B cell (primary cell): Measurements from ENCODE around the gene FOXN1. TPM values are rescaled to one million over a fixed set of nuclear protein-coding genes. Genes with fewer than 3 reads are reported as not detected.

Source experiments
- ATAC-seq: fragments of 200-7000 bp; cut with Tn5 transposase; one replicate; pipeline ENCODE4 v1.10.0; 2021; ENCODE audit warnings: low read depth, mild to moderate bottlenecking, moderate number of reproducible peaks, moderate library complexity
- CTCF ChIA-PET: fragments of 350-600 bp; sonication (Branson Sonifier 250); formaldehyde crosslinking; loops from one replicate; lab custom pipeline; 2021; ENCODE audit warnings: antibody characterized with exemption, inconsistent platforms; lab: Charles Lee
- POLR2A ChIA-PET: fragments of 350-600 bp; sonication (Branson Sonifier 250); formaldehyde crosslinking; loops from one replicate; lab custom pipeline; 2021; ENCODE audit warnings: antibody characterized with exemption; lab: Charles Lee
- DNase-seq: peaks from one replicate; pipeline ENCODE4 v3.0.0; 2013
- H2AFZ ChIP-seq: 2 replicates; pipeline ENCODE4 v1.6.1; 2012; ENCODE audit warnings: mild to moderate bottlenecking, low read depth, low read length; ENCODE audit not compliant: insufficient read depth, poor library complexity, severe bottlenecking
- H3K27ac ChIP-seq, 2 donors: 1 replicate in 1 of 2; 2 replicates in 1 of 2; pipeline ENCODE4 v1.5.1; 2012 to 2013; ENCODE audit warnings: low read length in 2 of 2, mild to moderate bottlenecking in 2 of 2, moderate library complexity in 1 of 2
- H3K27me3 ChIP-seq, 4 experiments: fragments of 200-600 bp in 1 of 4; sonication (generic) in 1 of 4; replicated peaks in 1 of 4; 1 replicate in 2 of 4; 2 replicates in 2 of 4; pipeline versions ENCODE4 v1.6.1 to v1.7.0; 2013 to 2016; ENCODE audit warnings: low read length in 3 of 4, mild to moderate bottlenecking in 2 of 4, mixed read lengths in 1 of 4, moderate library complexity in 1 of 4; ENCODE audit not compliant: insufficient read depth in 4 of 4, control insufficient read depth in 3 of 4; ENCODE audit errors: control extremely low read depth in 1 of 4
- H3K36me3 ChIP-seq, 2 experiments: replicated peaks in 1 of 2; 1 replicate in 1 of 2; 2 replicates in 1 of 2; pipeline versions ENCODE4 v1.6.1 to v1.7.1; 2013; ENCODE audit warnings: low read length in 1 of 2; ENCODE audit not compliant: insufficient read depth in 2 of 2, control insufficient read depth in 1 of 2; ENCODE audit errors: control extremely low read depth in 1 of 2, extremely low read depth in 1 of 2
- H3K4me1 ChIP-seq, 2 donors: fragments of 200-600 bp in 1 of 2; sonication (generic) in 1 of 2; 1 replicate in 1 of 2; 2 replicates in 1 of 2; pipeline versions ENCODE4 v1.5.1 to v1.6.1; 2013 to 2017; ENCODE audit warnings: low read length in 2 of 2; ENCODE audit not compliant: control insufficient read depth in 2 of 2, insufficient read depth in 2 of 2
- H3K4me2 ChIP-seq: replicated peaks from 2 replicates; pipeline ENCODE3; 2012; ENCODE audit warnings: mild to moderate bottlenecking, low read depth, low read length; ENCODE audit not compliant: poor library complexity, severe bottlenecking
- H3K4me3 ChIP-seq, 5 experiments: fragments of 200-600 bp in 1 of 5; sonication (generic) in 1 of 5; 1 replicate in 3 of 5; 2 replicates in 2 of 5; pipeline versions ENCODE4 v1.5.1 to v1.7.0; 2011 to 2016; ENCODE audit warnings: low read length in 4 of 5, mild to moderate bottlenecking in 4 of 5, low read depth in 2 of 5, control low read depth in 1 of 5, moderate library complexity in 1 of 5; ENCODE audit not compliant: insufficient read depth in 1 of 5; ENCODE audit errors: control extremely low read depth in 1 of 5, extremely low read depth in 1 of 5
- H3K79me2 ChIP-seq: fragments of 200-600 bp; sonication (generic); one replicate; pipeline ENCODE4 v1.6.0; 2016; ENCODE audit warnings: low read length; ENCODE audit not compliant: control insufficient read depth, insufficient read depth
- H3K9ac ChIP-seq: fragments of 200-600 bp; sonication (generic); 2 replicates; pipeline ENCODE4 v1.6.1; 2017; ENCODE audit warnings: mild to moderate bottlenecking, low read length, moderate library complexity
- H3K9me3 ChIP-seq, 3 donors: one replicate each; pipeline versions ENCODE4 v1.6.1 to v1.7.1; 2013; ENCODE audit warnings: low read length in 2 of 3; ENCODE audit not compliant: control insufficient read depth in 2 of 3, insufficient read depth in 1 of 3; ENCODE audit errors: control extremely low read depth in 1 of 3
- H4K20me1 ChIP-seq: 2 replicates; pipeline ENCODE4 v1.6.0; 2012; ENCODE audit warnings: mild to moderate bottlenecking, low read length; ENCODE audit not compliant: insufficient read depth, control insufficient read depth, poor library complexity, severe bottlenecking
- H3K27ac Mint-ChIP-seq: one replicate; pipeline ENCODE4 v1.8.0; 2021; ENCODE audit warnings: mixed read lengths
- H3K27me3 Mint-ChIP-seq: one replicate; pipeline ENCODE4 v1.8.0; 2021; ENCODE audit warnings: mixed read lengths
- H3K4me1 Mint-ChIP-seq: one replicate; pipeline ENCODE4 v1.8.0; 2021; ENCODE audit warnings: mixed read lengths
- H3K4me3 Mint-ChIP-seq: one replicate; pipeline ENCODE4 v1.8.0; 2021; ENCODE audit warnings: mixed read lengths
- H3K9me3 Mint-ChIP-seq: one replicate; pipeline ENCODE4 v1.8.0; 2022; ENCODE audit warnings: mixed read lengths; ENCODE audit not compliant: insufficient read depth
- EZH2 ChIP-seq: IDR thresholded peaks from 2 replicates; pipeline ENCODE4 v1.6.1; 2012; ENCODE audit warnings: borderline replicate concordance, low read depth, mild to moderate bottlenecking, moderate library complexity, low read length; ENCODE audit not compliant: insufficient read depth, poor library complexity, severe bottlenecking
- WGBS: methylation state at CpG from one replicate; pipeline ENCODE4 v1.1.5; 2013; ENCODE audit warnings: missing lambda C conversion rate; ENCODE audit not compliant: insufficient coverage; 5-methylcytosine and 5-hydroxymethylcytosine counted together
- intact Hi-C: fragments of 100-400 bp; cut with micrococcal nuclease; formaldehyde crosslinking; loops from one replicate; pipeline ENCODE4 v1.10.0; 2022
- polyA minus RNA-seq: library from RNA; depleted of rRNA, polyadenylated mRNA; stranded (reverse); fragments of >200 nt; gene quantifications from 2 replicates; pipeline ENCODE4 v1.2.3, GENCODE V29; 2012
- polyA plus RNA-seq: library from polyadenylated mRNA; depleted of rRNA; stranded (reverse); fragments of >200 nt; gene quantifications from 2 replicates; pipeline ENCODE4 v1.2.3, GENCODE V29; 2012
- total RNA-seq, 2 donors: library from RNA; stranded (reverse); fragments of 120-200 nt in 1 of 2; gene quantifications; 1 replicate in 1 of 2; 2 replicates in 1 of 2; pipeline versions ENCODE4 v1.2.3 to v1.2.4, GENCODE V29; 2013 to 2022
- TF ChIP-seq, protein P1 (sequence below): fragments of 200-600 bp; IDR thresholded peaks from one replicate; pipeline ENCODE4 v1.8.0; 2022; ENCODE audit warnings: antibody characterized with exemption, mild to moderate bottlenecking

Gene FOXN1, protein sequence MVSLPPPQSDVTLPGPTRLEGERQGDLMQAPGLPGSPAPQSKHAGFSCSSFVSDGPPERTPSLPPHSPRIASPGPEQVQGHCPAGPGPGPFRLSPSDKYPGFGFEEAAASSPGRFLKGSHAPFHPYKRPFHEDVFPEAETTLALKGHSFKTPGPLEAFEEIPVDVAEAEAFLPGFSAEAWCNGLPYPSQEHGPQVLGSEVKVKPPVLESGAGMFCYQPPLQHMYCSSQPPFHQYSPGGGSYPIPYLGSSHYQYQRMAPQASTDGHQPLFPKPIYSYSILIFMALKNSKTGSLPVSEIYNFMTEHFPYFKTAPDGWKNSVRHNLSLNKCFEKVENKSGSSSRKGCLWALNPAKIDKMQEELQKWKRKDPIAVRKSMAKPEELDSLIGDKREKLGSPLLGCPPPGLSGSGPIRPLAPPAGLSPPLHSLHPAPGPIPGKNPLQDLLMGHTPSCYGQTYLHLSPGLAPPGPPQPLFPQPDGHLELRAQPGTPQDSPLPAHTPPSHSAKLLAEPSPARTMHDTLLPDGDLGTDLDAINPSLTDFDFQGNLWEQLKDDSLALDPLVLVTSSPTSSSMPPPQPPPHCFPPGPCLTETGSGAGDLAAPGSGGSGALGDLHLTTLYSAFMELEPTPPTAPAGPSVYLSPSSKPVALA
- total RNA-seq (not detected in 2 replicates), polyA plus RNA-seq (not detected in 2 replicates), polyA minus RNA-seq (not detected in 2 replicates)
- not detected for total RNA-seq (2013)

DNA sequence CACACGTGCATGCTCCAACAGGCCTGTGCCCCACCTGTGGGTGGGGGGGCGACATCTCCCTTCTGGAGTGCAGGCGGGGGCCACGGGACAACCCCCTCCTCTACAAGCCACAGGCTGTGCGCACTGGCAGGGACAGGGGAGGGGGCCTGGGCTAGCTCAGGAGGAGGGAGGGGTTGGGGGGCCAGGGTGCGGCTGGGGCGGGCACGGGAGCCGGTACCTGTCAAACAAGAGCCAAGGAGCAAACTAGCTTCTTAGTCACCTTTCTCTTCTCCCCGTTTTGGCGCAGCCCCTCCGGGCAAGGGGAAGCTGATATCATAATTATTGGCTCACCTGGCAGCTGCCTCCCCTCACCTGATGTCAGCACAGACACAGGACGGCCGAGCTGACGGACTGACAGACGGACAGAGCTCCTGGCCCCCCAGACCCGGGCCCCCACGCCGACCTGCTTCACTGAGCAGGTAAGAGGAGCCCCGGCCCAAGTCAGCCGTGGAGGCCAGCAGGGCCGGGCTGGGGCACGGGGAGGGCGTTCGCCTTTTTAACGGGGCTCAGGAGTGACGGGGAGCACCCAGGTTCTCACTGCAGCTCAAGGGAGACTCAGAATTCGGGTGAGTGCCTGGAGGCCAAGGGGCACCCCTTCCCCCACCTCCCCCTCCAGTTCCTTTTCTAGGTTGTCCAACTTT lies at the start of gene FOXN1:
Gene FOXN1 (plus strand): TSS at position 363 of the 680 bp plus-strand sequence. CDS start 17,622 bp downstream, outside the sequence.
- H3K27me3 Mint-ChIP-seq = peaks cover 26% of the 10 kb centered on the region
- no peaks in the 10 kb centered on the region for H4K20me1 ChIP-seq
- H3K4me1 Mint-ChIP-seq = peaks cover 3% of the 10 kb centered on the region
- intact Hi-C loops = no loop called here
- peaks cover 1 to 2% of the 10 kb centered on the region in 2 donors for H3K4me1 ChIP-seq
- no peaks in the 10 kb centered on the region for H3K9me3 ChIP-seq
- no peaks in the 10 kb centered on the region for H3K36me3 ChIP-seq
- ATAC-seq = no peak
- H3K27ac Mint-ChIP-seq = no peak within 1 kb of the TSS
- no peak within 1 kb of the TSS for H3K9ac ChIP-seq
- no peak within 1 kb of the TSS for H3K27ac ChIP-seq
- no peak within 1 kb of the TSS for H3K4me2 ChIP-seq
- ChIA-PET CTCF (no interaction called here), POLR2A (no interaction called here)
- no peaks in the 10 kb centered on the region for H3K9me3 Mint-ChIP-seq
- no peaks in the 10 kb centered on the region for H3K79me2 ChIP-seq
- H3K27me3 ChIP-seq = peaks cover 0 to 16% (median 5%) of the 10 kb centered on the region in 4 experiments
- no peak within 1 kb of the TSS for H3K4me3 Mint-ChIP-seq
- no peak within 1 kb of the TSS for H3K4me3 ChIP-seq
- no peak for TF ChIP-seq EZH2
- TF ChIP-seq, protein P1, sequence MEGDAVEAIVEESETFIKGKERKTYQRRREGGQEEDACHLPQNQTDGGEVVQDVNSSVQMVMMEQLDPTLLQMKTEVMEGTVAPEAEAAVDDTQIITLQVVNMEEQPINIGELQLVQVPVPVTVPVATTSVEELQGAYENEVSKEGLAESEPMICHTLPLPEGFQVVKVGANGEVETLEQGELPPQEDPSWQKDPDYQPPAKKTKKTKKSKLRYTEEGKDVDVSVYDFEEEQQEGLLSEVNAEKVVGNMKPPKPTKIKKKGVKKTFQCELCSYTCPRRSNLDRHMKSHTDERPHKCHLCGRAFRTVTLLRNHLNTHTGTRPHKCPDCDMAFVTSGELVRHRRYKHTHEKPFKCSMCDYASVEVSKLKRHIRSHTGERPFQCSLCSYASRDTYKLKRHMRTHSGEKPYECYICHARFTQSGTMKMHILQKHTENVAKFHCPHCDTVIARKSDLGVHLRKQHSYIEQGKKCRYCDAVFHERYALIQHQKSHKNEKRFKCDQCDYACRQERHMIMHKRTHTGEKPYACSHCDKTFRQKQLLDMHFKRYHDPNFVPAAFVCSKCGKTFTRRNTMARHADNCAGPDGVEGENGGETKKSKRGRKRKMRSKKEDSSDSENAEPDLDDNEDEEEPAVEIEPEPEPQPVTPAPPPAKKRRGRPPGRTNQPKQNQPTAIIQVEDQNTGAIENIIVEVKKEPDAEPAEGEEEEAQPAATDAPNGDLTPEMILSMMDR = no peak
- WGBS = 88% methylated on average over 18 of the region's 28 CpGs
- no peak within 1 kb of the TSS for H2AFZ ChIP-seq
- no peak for DNase-seq
